Stomach (tissue), 4 donors: ENCODE measurements around the gene BMP7.

ENCODE experiments used
- EP300 ChIP-seq: sonication (generic); formaldehyde crosslinking; IDR thresholded peaks from one replicate; pipeline ENCODE4 v1.6.1; 2017; ENCODE audit warnings: antibody characterized with exemption
- POLR2A ChIP-seq, 4 donors: fragments of 450-650 bp; IDR thresholded peaks; one replicate each; pipeline ENCODE4 v1.6.1; 2016; ENCODE audit warnings: antibody characterized with exemption in 4 of 4, control low read depth in 2 of 4, mild to moderate bottlenecking in 1 of 4, moderate library complexity in 1 of 4
- POLR2AphosphoS5 ChIP-seq, 3 donors: sonication (generic); formaldehyde crosslinking; IDR thresholded peaks; one replicate each; pipeline ENCODE4 v1.6.1; 2016; ENCODE audit warnings: antibody characterized with exemption in 3 of 3
- TF ChIP-seq, protein P1 (sequence below), 7 experiments: fragments of 450-650 bp in 4 of 7; fragments of 200-600 bp in 3 of 7; sonication (generic) in 3 of 7; IDR thresholded peaks; one replicate each; pipeline ENCODE4 v1.5.1; 2016 to 2019; ENCODE audit warnings: antibody characterized with exemption in 7 of 7, control low read depth in 2 of 7, mild to moderate bottlenecking in 1 of 7

DNA sequence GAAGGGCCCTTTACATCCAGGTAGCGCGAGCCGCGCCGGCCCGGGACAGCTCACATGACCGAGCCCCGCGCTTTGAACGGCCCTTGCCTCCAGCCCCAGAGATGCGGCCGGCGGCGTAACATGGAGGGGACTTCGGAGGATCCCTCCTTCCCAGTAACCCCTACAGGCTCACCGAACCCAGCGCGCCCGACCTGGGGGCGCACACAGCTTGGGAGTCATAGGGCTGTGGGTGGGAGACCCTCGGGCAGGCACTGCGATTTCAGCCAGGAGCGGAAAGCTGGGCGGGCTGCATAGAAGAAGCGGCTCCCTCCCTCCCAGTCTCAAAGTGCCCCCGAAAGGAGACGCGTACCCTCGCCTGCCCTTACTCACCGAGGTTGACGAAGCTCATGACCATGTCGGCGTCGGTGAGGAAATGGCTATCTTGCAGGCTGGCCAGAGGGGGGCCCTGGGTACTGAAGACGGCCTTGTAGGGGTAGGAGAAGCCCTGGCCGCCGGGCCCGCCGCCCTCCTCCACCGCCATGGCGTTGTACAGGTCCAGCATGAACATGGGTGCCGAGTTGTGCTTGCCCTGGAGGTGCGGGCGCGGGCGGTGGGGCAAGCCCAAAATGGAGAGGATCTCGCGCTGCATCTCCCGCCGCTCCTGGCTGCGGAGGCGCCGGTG is 975 bp downstream of the BMP7 start:
- TF ChIP-seq POLR2AphosphoS5 (IDR thresholded peaks at IDR 0.05): no peak
- TF ChIP-seq, protein P1, sequence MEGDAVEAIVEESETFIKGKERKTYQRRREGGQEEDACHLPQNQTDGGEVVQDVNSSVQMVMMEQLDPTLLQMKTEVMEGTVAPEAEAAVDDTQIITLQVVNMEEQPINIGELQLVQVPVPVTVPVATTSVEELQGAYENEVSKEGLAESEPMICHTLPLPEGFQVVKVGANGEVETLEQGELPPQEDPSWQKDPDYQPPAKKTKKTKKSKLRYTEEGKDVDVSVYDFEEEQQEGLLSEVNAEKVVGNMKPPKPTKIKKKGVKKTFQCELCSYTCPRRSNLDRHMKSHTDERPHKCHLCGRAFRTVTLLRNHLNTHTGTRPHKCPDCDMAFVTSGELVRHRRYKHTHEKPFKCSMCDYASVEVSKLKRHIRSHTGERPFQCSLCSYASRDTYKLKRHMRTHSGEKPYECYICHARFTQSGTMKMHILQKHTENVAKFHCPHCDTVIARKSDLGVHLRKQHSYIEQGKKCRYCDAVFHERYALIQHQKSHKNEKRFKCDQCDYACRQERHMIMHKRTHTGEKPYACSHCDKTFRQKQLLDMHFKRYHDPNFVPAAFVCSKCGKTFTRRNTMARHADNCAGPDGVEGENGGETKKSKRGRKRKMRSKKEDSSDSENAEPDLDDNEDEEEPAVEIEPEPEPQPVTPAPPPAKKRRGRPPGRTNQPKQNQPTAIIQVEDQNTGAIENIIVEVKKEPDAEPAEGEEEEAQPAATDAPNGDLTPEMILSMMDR (IDR thresholded peaks at IDR 0.05): no peak
- TF ChIP-seq POLR2A (IDR thresholded peaks at IDR 0.05): no peak
- TF ChIP-seq EP300: no peak
